Liver (tissue), 9 donors: ENCODE results near the gene RO60. TPM values are rescaled to one million over a fixed set of nuclear protein-coding genes. Genes with fewer than 3 reads are reported as not detected.
A peak's percentile ranks its signal among the peaks of the same experiment; 100 is the strongest.

ENCODE experiments used
- DNase-seq: peaks from one replicate; pipeline ENCODE4 v3.0.0-alpha.2; 2017; ENCODE audit warnings: low spot score
- H3K27ac ChIP-seq, 2 donors: one replicate each; pipeline ENCODE4 v1.7.0; 2013; ENCODE audit warnings: inconsistent platforms in 2 of 2, low read length in 2 of 2, control low read depth in 1 of 2, low read depth in 1 of 2, mild to moderate bottlenecking in 1 of 2
- H3K27me3 ChIP-seq, 4 donors: one replicate each; pipeline versions ENCODE4 v1.6.1 to v1.7.0; 2013; ENCODE audit warnings: low read length in 3 of 4, inconsistent platforms in 1 of 4, mild to moderate bottlenecking in 1 of 4, moderate library complexity in 1 of 4; ENCODE audit not compliant: control insufficient read depth in 4 of 4, insufficient read depth in 4 of 4
- H3K36me3 ChIP-seq, 4 donors: one replicate each; pipeline versions ENCODE4 v1.6.1 to v1.7.0; 2013; ENCODE audit warnings: low read length in 3 of 4, mild to moderate bottlenecking in 3 of 4, low read depth in 1 of 4, moderate library complexity in 1 of 4; ENCODE audit not compliant: control insufficient read depth in 4 of 4, insufficient read depth in 3 of 4
- H3K4me1 ChIP-seq, 4 donors: one replicate each; pipeline versions ENCODE4 v1.6.1 to v1.7.0; 2013; ENCODE audit warnings: low read length in 3 of 4, mild to moderate bottlenecking in 3 of 4, moderate library complexity in 1 of 4; ENCODE audit not compliant: control insufficient read depth in 4 of 4, insufficient read depth in 4 of 4
- H3K4me3 ChIP-seq, 3 donors: one replicate each; pipeline versions ENCODE4 v1.6.1 to v1.7.0; 2013; ENCODE audit warnings: low read length in 3 of 3, control low read depth in 1 of 3, low read depth in 1 of 3, mild to moderate bottlenecking in 1 of 3
- H3K9ac ChIP-seq, 2 donors: one replicate each; pipeline ENCODE4 v1.7.0; 2013; ENCODE audit warnings: low read length in 2 of 2, mild to moderate bottlenecking in 2 of 2, moderate library complexity in 2 of 2, control low read depth in 1 of 2, low read depth in 1 of 2
- H3K9me3 ChIP-seq, 4 donors: one replicate each; pipeline versions ENCODE4 v1.6.1 to v1.7.0; 2013; ENCODE audit warnings: low read length in 3 of 4; ENCODE audit not compliant: control insufficient read depth in 4 of 4
- ATF3 ChIP-seq: IDR thresholded peaks from 2 replicates; pipeline ENCODE4 v1.6.1; 2016; ENCODE audit warnings: antibody characterized with exemption
- CTCF ChIP-seq: fragments of 150-350 bp; IDR thresholded peaks from 2 replicates; pipeline ENCODE4 v1.5.1; 2017; ENCODE audit warnings: improper control_type of control experiment, low read depth, low read length; ENCODE audit not compliant: missing input control
- EGR1 ChIP-seq, 2 donors: IDR thresholded peaks; 2 replicates each; pipeline ENCODE4 v1.6.1; 2016 to 2018; ENCODE audit warnings: antibody characterized with exemption in 2 of 2, low read depth in 2 of 2
- FOXA1 ChIP-seq: IDR thresholded peaks from 2 replicates; pipeline ENCODE4 v1.6.1; 2016; ENCODE audit warnings: antibody characterized with exemption
- FOXA2 ChIP-seq: IDR thresholded peaks from 2 replicates; pipeline ENCODE4 v1.6.1; 2016; ENCODE audit warnings: antibody characterized with exemption
- GABPA ChIP-seq, 2 donors: IDR thresholded peaks in 1 of 2; conservative IDR thresholded peaks in 1 of 2; 2 replicates each; pipeline ENCODE4 v1.6.1; 2016; ENCODE audit warnings: antibody characterized with exemption in 2 of 2, mild to moderate bottlenecking in 1 of 2, moderate library complexity in 1 of 2
- HNF4A ChIP-seq, 2 donors: conservative IDR thresholded peaks; 2 replicates each; pipeline ENCODE4 v1.6.1; 2016; ENCODE audit warnings: antibody characterized with exemption in 2 of 2, mild to moderate bottlenecking in 2 of 2
- HNF4G ChIP-seq: IDR thresholded peaks from 2 replicates; pipeline ENCODE4 v1.6.1; 2016; ENCODE audit warnings: antibody characterized with exemption
- JUND ChIP-seq, 2 donors: IDR thresholded peaks; 2 replicates each; pipeline ENCODE4 v1.6.1; 2016; ENCODE audit warnings: antibody characterized with exemption in 2 of 2
- MAX ChIP-seq: IDR thresholded peaks from 2 replicates; pipeline ENCODE4 v1.6.1; 2016; ENCODE audit warnings: antibody characterized with exemption
- NR2F2 ChIP-seq: IDR thresholded peaks from 2 replicates; pipeline ENCODE4 v1.6.1; 2016; ENCODE audit warnings: antibody characterized with exemption
- RAD21 ChIP-seq, 2 donors: IDR thresholded peaks; 2 replicates each; pipeline ENCODE4 v1.6.1; 2016; ENCODE audit warnings: antibody characterized with exemption in 2 of 2, mild to moderate bottlenecking in 2 of 2
- REST ChIP-seq: IDR thresholded peaks from 2 replicates; pipeline ENCODE4 v1.6.1; 2016; ENCODE audit warnings: antibody characterized with exemption, mild to moderate bottlenecking
- RXRA ChIP-seq, 2 donors: IDR thresholded peaks; 2 replicates each; pipeline ENCODE4 v1.6.1; 2017 to 2018; ENCODE audit warnings: antibody characterized with exemption in 2 of 2, mild to moderate bottlenecking in 1 of 2
- SP1 ChIP-seq: IDR thresholded peaks from 2 replicates; pipeline ENCODE4 v1.6.1; 2018; ENCODE audit warnings: antibody characterized with exemption, mild to moderate bottlenecking
- TAF1 ChIP-seq: conservative IDR thresholded peaks from 2 replicates; pipeline ENCODE4 v1.6.1; 2016; ENCODE audit warnings: antibody characterized with exemption, mild to moderate bottlenecking
- YY1 ChIP-seq: IDR thresholded peaks from 2 replicates; pipeline ENCODE4 v1.6.1; 2016; ENCODE audit warnings: antibody characterized with exemption, mild to moderate bottlenecking
- ZBTB33 ChIP-seq: IDR thresholded peaks from 2 replicates; pipeline ENCODE4 v1.6.1; 2016; ENCODE audit warnings: antibody characterized with exemption
- WGBS: extraction: QIAGEN DNeasy Blood & Tissue Kit; methylation state at CpG from one replicate; pipeline ENCODE4 v1.1.7; 2013; 5-methylcytosine and 5-hydroxymethylcytosine counted together
- polyA plus RNA-seq, 2 donors: library from polyadenylated mRNA; stranded (reverse) in 1 of 2; unstranded in 1 of 2; fragments of 200-250 nt in 1 of 2; fragments of >200 nt in 1 of 2; fragmentation: Nextera tagmentation in 1 of 2; extraction: Ambion mirVana in 1 of 2; gene quantifications; one replicate each; pipeline versions ENCODE4 v1.2.1 to v1.2.3, GENCODE V29; 2013 to 2015
- total RNA-seq, 2 donors: library from RNA; depleted of rRNA; stranded (reverse); fragments of >200 nt; gene quantifications; one replicate each; pipeline ENCODE4 v1.2.3, GENCODE V29; 2014
- donor health status: healthy.
- donor health status: healthy.
- donor health status: healthy.
- donor health status: healthy.
- donor health status: healthy.

RO60 gene
- total and polyA plus RNA-seq, 4 donors: 5.9 to 121 (median 34.9) TPM

GRCh38 chr1:193069748-193070385 lies 10.5 kb downstream of the RO60 start:
- H3K27me3 ChIP-seq: no peaks in the 10 kb centered on the region
- no peaks in the 10 kb centered on the region for H3K9me3 ChIP-seq
- no peak overlapping the region for H3K27ac ChIP-seq
- whole genome bisulfite sequencing: 86% methylated on average over 4 of the region's 4 CpGs
- DNase-seq: no peak
- peaks cover 0 to 1% (median 0%) of the 10 kb centered on the region in 4 donors for H3K4me1 ChIP-seq
- H3K36me3 ChIP-seq: peaks cover 0 to 9% (median 0%) of the 10 kb centered on the region in 4 donors
- no peak overlapping the region for H3K9ac ChIP-seq
- H3K4me3 ChIP-seq: no peak overlapping the region
- TF ChIP-seq ZBTB33 (no peak), REST (no peak), HNF4A (conservative IDR thresholded peaks at IDR 0.05) (no peak), SP1 (no peak)

GRCh38 chr1:193070386-193070753 lies 11.0 kb downstream of the RO60 start:
- no peak for DNase-seq
- peaks cover 0 to 1% (median 0%) of the 10 kb centered on the region in 4 donors for H3K4me1 ChIP-seq
- no peak overlapping the region for H3K4me3 ChIP-seq
- 80% methylated on average over 2 of the region's 2 CpGs for WGBS
- H3K27ac ChIP-seq: no peak overlapping the region
- peaks cover 0 to 9% (median 0%) of the 10 kb centered on the region in 4 donors for H3K36me3 ChIP-seq
- no peaks in the 10 kb centered on the region for H3K27me3 ChIP-seq
- H3K9ac ChIP-seq: peak overlapping the region in 1 of 2 donors; percentile 21
- no peaks in the 10 kb centered on the region for H3K9me3 ChIP-seq
- no peak for TF ChIP-seq SP1
- TF ChIP-seq EGR1 (IDR thresholded peaks at IDR 0.05; ENCODE audit: low read depth in 2 of 2): no peak
- TF ChIP-seq RAD21 (IDR thresholded peaks at IDR 0.05): no peak
- no peak for TF ChIP-seq YY1
- TF ChIP-seq REST: no peak
- no peak for TF ChIP-seq HNF4A (conservative IDR thresholded peaks at IDR 0.05)
- no peak for TF ChIP-seq TAF1
- TF ChIP-seq GABPA (IDR thresholded peaks at IDR 0.05 in 1 of 2, conservative IDR thresholded peaks at IDR 0.05 in 1 of 2): no peak
- no peak for TF ChIP-seq CTCF
- no peak for TF ChIP-seq RXRA (IDR thresholded peaks at IDR 0.05)
- no peak for TF ChIP-seq JUND (IDR thresholded peaks at IDR 0.05)
- TF ChIP-seq HNF4G: no peak
- TF ChIP-seq ZBTB33: no peak
- no peak for TF ChIP-seq FOXA1
- TF ChIP-seq FOXA2: no peak
- no peak for TF ChIP-seq MAX
- no peak for TF ChIP-seq ATF3
- no peak for TF ChIP-seq NR2F2
